ENCODE data around the gene UGT1A3.

DNA sequence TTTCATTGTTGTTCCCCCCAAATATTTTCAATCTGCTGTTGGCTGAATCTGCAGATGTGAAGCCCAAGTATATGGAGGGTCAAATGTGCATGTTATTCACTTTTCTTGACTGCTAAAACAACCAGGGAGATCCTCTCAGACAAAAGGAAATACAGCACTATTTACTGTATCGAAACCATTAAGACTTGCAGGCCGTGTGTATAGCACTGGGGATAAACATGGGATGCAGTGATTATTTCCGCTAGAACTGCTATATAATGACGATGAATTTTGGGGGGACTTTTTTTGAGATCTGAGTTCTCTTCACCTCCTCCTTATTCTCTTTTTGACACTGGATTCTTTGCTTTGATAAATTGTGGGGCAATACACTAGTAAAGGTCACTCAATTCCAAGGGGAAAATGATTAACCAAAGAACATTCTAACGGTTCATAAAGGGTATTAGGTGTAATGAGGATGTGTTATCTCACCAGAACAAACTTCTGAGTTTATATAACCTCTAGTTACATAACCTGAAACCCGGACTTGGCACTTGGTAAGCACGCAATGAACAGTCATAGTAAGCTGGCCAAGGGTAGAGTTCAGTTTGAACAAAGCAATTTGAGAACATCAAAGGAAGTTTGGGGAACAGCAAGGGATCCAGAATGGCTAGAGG lies 27.7 kb downstream of the UGT1A3 start:
- TF ChIP-seq POLR2A (IDR thresholded peaks at IDR 0.05) = no peak
- TF ChIP-seq, protein P1, sequence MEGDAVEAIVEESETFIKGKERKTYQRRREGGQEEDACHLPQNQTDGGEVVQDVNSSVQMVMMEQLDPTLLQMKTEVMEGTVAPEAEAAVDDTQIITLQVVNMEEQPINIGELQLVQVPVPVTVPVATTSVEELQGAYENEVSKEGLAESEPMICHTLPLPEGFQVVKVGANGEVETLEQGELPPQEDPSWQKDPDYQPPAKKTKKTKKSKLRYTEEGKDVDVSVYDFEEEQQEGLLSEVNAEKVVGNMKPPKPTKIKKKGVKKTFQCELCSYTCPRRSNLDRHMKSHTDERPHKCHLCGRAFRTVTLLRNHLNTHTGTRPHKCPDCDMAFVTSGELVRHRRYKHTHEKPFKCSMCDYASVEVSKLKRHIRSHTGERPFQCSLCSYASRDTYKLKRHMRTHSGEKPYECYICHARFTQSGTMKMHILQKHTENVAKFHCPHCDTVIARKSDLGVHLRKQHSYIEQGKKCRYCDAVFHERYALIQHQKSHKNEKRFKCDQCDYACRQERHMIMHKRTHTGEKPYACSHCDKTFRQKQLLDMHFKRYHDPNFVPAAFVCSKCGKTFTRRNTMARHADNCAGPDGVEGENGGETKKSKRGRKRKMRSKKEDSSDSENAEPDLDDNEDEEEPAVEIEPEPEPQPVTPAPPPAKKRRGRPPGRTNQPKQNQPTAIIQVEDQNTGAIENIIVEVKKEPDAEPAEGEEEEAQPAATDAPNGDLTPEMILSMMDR (IDR thresholded peaks at IDR 0.05) = no peak
